IPS DF 6.9 (cell line): ENCODE measurements around the gene PRDM7.

ENCODE experiments used
- DNase-seq: peaks from one replicate; pipeline ENCODE4 v3.0.0-alpha.2; 2013; ENCODE audit warnings: low read depth, low spot score
- H3K27ac ChIP-seq: one replicate; pipeline ENCODE4 v1.5.1; 2013; ENCODE audit warnings: low read length, control low read depth
- H3K27me3 ChIP-seq: 2 replicates; pipeline ENCODE4 v1.6.1; 2013; ENCODE audit warnings: mild to moderate bottlenecking, low read length; ENCODE audit not compliant: control insufficient read depth, insufficient read depth
- H3K36me3 ChIP-seq: 2 replicates; pipeline ENCODE4 v1.6.1; 2013; ENCODE audit warnings: low read length; ENCODE audit not compliant: control insufficient read depth, insufficient read depth
- H3K4me1 ChIP-seq: 2 replicates; pipeline ENCODE4 v1.6.1; 2013; ENCODE audit warnings: low read length; ENCODE audit not compliant: control insufficient read depth, insufficient read depth
- H3K4me3 ChIP-seq: 2 replicates; pipeline ENCODE4 v1.5.1; 2013; ENCODE audit warnings: mild to moderate bottlenecking, low read length
- H3K9me3 ChIP-seq: 2 replicates; pipeline ENCODE4 v1.6.1; 2013; ENCODE audit warnings: low read length, inconsistent platforms; ENCODE audit not compliant: control insufficient read depth, insufficient read depth
- WGBS: extraction: QIAGEN DNeasy Blood & Tissue Kit; methylation state at CpG from one replicate; pipeline ENCODE4 v1.1.7; 2013; ENCODE audit warnings: mixed read lengths, missing lambda C conversion rate; ENCODE audit not compliant: insufficient read length, insufficient coverage; 5-methylcytosine and 5-hydroxymethylcytosine counted together

The PRDM7 gene

DNA sequence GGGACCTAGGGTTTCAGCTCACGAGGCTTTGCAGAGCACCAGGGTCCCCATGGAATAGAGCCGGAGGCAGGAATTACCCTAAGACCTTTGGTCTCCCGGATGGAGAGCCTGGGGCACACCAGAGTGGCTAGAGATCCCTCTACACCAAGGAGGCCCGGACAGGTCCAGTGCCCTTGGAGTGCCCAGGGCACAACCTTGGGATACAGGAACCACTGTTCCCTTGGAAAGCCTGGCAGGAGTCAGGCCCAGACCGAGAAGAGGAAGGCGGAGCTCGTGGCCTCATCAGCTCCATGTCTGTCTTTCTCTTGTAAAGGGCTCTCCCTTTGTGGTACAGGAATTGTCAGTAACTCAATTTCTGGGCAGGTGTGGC is 54.1 kb downstream of the PRDM7 start:
- H3K36me3 ChIP-seq = no peaks in the 10 kb centered on the region
- H3K4me1 ChIP-seq = peaks cover 4% of the 10 kb centered on the region; the same call in 1 of the 2 replicates
- no peaks in the 10 kb centered on the region for H3K9me3 ChIP-seq
- DNase-seq = no peak
- no peaks in the 10 kb centered on the region for H3K27me3 ChIP-seq
- no CpG with 5 or more reads among the region's 7 CpGs for WGBS
- H3K27ac ChIP-seq = no peak overlapping the region
- peak overlapping the region; percentile 33; the same call in 1 of the 2 replicates for H3K4me3 ChIP-seq

DNA sequence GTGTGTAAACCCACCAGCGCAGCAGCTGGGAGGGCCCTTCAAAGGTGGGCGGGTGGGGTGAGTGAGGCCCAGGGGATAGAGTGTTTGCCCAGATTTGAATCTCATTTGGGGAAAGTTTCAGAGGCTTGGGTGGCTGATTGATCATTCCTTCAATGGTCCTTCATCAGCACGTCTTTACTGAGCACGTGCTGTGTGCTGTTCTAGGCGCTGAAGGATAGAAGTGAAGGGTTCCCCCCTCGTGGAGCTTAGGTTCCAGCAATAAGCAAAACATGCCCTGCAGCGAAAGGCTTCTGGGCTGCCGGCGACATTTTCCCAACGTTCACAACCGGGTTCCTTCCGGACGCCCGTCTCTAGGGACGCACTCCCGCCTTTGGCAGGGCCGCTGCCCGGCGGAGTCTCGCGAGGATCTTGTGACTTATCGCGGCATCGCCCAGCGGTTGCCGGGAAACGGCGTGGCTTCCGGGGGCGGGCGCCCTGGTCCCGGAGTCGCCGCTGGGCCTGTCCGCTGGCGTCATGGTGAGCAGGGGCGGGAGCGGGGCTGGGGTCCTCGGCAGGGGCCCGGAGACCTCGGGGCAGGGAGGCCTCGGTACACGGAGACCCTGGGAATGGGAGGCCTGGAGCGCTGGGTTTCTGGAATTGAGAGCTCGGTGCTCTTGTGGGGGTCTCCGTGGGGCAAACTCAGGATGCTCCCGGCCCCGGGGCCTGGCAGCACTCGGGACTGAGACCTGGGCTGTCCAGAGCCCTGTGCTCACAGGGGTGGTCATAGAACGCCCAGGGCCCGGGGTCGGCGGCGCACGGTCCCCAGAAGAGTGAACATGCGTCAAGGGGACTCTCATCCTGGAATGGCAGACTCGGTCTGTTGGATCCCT is 54.7 kb downstream of the PRDM7 start:
- Histone ChIP-seq H3K9me3 (no peaks in the 10 kb centered on the region), H3K27me3 (no peaks in the 10 kb centered on the region), H3K27ac (no peak overlapping the region), H3K4me3 (peak overlapping the region; percentile 33; the same call in 1 of the 2 replicates), H3K36me3 (no peaks in the 10 kb centered on the region), H3K4me1 (peaks cover 7% of the 10 kb centered on the region; the same call in 1 of the 2 replicates)
- no peak for DNase-seq
- no CpG with 5 or more reads among the region's 57 CpGs for WGBS

DNA sequence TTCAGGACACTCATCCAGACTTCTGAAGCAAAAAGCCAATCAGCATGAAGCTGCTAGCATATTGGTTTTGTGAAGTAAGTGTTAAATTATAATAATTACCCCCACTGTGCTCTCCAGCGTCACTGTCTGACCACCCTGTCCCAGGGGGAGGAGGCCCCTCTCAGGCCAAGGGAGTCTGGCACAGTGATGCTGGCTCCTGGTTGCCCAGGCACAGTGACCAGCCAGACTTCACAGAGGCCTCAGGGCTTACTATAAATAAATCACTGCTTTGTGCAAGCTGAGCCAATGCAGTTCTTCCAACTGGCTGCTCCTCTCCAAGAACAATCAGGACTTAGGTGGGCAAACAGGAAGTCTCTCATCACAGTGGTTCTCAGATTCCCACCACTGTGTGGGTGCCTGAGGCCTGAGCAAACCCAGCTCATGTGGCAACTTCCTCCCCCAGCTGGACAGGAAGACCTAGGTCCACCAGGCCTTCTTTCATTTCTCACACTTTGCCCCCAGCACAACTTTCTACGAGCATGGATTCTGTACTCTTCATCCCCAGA is 56.2 kb downstream of the PRDM7 start:
- no peaks in the 10 kb centered on the region for H3K27me3 ChIP-seq
- no peak overlapping the region for H3K4me3 ChIP-seq
- H3K36me3 ChIP-seq = no peaks in the 10 kb centered on the region
- no CpG with 5 or more reads among the region's 2 CpGs for WGBS
- DNase-seq = no peak
- peaks cover 7% of the 10 kb centered on the region; the same call in 1 of the 2 replicates for H3K4me1 ChIP-seq
- no peak overlapping the region for H3K27ac ChIP-seq
- H3K9me3 ChIP-seq = no peaks in the 10 kb centered on the region

DNA sequence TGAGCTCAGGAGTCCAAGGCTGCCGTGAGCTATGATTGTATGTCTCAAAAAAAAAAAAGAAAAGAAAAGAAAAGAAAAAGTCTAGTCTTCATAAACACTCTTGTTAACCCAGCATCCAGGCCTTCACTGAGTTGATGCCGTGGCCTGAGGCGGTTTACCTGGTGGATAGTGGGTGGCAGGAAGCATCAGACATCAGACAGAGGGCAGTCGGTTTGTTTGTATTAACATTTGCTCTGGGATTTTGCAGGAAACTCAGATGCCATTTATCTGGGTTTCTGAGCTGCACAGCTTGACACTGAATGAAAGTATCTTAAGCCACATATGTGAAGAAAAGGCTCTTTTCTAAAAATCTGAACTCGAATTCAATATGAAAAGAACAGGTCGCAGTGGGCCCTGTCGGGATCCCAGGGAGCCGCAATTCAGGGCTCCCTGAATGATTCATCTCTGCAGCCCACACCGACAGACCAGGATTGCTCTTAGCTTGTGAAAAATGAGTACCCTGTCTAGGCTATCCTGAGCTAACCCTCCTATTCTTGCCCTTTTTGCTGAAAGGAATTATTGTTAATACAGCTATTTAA is 56.8 kb downstream of the PRDM7 start:
- Histone ChIP-seq H3K27ac (no peak overlapping the region), H3K36me3 (no peaks in the 10 kb centered on the region; the same call in 1 of the 2 replicates), H3K27me3 (no peaks in the 10 kb centered on the region), H3K9me3 (no peaks in the 10 kb centered on the region), H3K4me1 (peaks cover 6% of the 10 kb centered on the region; the same call in 1 of the 2 replicates), H3K4me3 (peak overlapping the region; percentile 68; the same call in 1 of the 2 replicates)
- no peak for DNase-seq
- no CpG with 5 or more reads among the region's 9 CpGs for WGBS

DNA sequence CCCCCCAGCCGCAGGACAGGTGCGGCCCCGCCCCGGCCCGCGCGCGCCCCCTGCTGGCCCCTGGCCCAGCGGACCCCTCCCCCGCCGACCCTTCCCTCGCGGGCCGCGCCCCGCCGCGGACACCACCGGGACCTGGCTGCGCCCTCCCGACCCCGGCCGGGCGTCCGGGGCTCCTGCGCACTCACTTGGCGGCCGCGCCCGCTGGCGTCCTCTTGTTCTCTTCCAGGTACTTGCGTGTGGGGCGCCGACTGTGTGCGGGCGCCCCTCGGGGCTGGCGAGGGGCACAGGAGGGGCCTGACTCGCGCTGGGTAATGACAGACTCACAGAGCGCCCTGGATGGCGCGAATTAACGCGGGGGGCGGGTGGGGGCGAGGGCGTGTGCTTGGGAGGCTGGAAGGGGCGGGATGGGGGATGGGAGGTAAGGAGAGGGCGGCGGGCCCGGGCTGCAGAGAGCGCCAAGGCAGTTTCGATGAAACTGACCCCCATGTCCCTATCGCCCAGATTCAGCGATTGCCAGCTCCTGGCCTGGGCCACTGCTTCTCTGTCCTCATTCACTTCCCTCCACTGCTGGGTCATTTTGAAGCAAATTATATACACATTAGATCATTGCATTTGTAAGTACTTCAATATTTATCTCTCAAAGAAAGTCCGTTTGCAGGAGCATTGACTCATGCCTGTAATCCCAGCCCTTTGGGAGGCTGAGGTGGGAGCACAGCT is 57.4 kb downstream of the PRDM7 start:
- peaks cover 6% of the 10 kb centered on the region; the same call in 1 of the 2 replicates for H3K4me1 ChIP-seq
- H3K4me3 ChIP-seq = peak overlapping the region; percentile 68; the same call in 1 of the 2 replicates
- no peak for DNase-seq
- no peaks in the 10 kb centered on the region for H3K27me3 ChIP-seq
- no CpG with 5 or more reads among the region's 57 CpGs for WGBS
- H3K27ac ChIP-seq = no peak overlapping the region
- H3K9me3 ChIP-seq = no peaks in the 10 kb centered on the region
- no peaks in the 10 kb centered on the region; the same call in 1 of the 2 replicates for H3K36me3 ChIP-seq

DNA sequence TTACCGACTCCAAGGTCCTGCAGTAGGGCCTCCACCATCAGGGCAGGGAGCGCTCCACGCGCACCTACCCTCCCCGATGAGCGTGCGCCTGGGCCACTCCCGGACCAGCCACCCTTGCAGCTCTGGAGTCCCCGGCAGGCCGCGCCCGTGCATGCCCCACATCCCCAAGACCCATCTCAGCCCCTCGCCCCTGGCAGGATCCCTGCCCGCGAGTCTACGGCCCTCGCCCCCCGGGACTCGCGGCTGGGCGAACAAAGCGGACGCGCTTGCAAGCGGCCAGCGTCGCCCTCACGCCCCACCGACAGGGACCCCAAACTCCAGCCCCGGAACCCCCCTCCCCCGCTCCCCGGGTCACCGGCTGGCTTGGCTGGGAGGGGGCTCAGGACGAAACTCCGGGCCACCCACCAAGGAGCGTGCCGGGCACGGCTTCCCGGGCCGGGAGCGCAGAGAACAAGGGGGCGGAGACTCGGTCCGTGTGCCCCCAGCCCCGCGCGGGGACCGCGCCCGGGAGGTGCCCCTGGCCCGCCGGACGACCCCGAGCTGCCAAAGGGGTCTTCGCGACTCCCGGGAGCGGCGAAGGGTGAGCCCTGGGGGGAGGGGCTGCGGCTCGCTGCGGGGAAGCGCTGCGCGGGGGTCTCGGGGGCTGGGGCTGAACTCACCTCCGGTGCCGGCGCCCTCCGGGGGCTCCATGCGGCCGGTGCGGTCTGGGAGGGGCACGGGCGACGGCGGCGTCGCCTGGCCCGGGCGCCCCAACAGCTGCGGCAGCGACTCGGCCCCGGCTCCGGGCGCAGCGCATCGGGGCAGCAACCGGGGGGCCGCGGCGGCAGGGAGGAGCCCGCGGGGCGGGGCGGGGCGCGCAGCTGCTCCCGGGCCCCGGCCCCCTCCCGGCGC is 58.2 kb downstream of the PRDM7 start, which contains the start of gene DBNDD1:
DBNDD1 (minus strand) TSS at position 805 of the 891 bp plus-strand sequence; CDS start at position 690, 115 bp downstream.
- Histone ChIP-seq H3K27ac (no peak within 1 kb of the TSS), H3K9me3 (no peaks in the 10 kb centered on the region), H3K4me1 (peaks cover 6% of the 10 kb centered on the region; the same call in 1 of the 2 replicates), H3K36me3 (peaks cover 3% of the 10 kb centered on the region; the same call in 1 of the 2 replicates), H3K27me3 (no peaks in the 10 kb centered on the region), H3K4me3 (peak within 1 kb of the TSS; percentile 68)
- no peak for DNase-seq
- no CpG with 5 or more reads among the region's 103 CpGs for WGBS

DNA sequence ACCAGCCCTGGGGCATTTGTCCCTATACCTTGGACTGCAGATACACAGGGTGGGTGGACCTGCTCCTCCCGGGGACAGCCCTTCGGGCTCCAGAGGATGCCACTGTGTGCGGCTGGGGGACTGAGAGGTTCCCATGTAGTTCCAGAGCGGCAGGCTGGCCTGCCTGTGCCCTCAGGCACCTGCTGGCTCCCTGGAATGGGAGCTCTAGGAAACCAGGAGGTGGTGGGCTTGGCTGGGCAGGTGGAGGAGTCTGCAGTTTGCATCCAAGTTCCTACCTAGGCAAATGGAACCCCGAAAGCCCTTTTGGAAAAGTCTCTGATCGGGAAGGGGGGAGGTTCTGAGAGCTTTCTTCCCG is 58.9 kb downstream of the PRDM7 start:
- WGBS = no CpG with 5 or more reads among the region's 7 CpGs
- no peak for DNase-seq
- peaks cover 3% of the 10 kb centered on the region; the same call in 1 of the 2 replicates for H3K36me3 ChIP-seq
- H3K27ac ChIP-seq = no peak overlapping the region
- H3K9me3 ChIP-seq = no peaks in the 10 kb centered on the region
- H3K4me1 ChIP-seq = peaks cover 6% of the 10 kb centered on the region; the same call in 1 of the 2 replicates
- H3K4me3 ChIP-seq = peak overlapping the region; percentile 68; the same call in 1 of the 2 replicates
- H3K27me3 ChIP-seq = no peaks in the 10 kb centered on the region

DNA sequence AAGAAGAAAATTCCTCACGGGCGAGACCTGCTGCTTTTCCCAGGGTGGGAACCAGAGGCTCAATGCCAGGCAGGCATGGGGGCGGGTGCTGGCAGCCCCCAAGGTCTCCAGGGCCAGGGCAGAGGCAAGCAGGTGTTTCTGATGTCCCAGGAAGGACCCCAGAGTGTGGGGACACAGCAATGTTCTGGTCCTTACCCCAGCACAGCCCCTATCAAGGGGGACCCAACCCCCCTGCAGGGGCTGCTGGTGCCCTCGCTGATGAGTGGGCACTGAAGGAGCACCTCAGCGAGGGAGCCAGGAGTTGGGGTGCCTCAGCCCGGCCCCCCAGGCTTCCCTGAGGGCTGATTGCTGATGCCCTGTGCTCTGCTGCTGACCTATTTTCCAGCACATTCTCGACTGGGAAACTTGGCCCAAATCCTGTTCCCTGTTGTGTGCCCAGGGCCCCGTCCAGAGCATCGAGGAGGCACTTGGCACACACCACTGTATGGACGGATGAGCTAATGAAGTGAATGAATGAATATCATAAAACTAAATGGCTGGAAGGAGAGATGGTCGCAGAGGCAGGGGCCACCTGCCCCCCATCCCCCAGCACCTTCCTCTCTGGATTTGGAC is 60.7 kb downstream of the PRDM7 start:
- Histone ChIP-seq H3K4me1 (peaks cover 6% of the 10 kb centered on the region; the same call in 1 of the 2 replicates), H3K9me3 (no peaks in the 10 kb centered on the region), H3K36me3 (peaks cover 6% of the 10 kb centered on the region), H3K4me3 (no peak overlapping the region), H3K27me3 (no peaks in the 10 kb centered on the region), H3K27ac (no peak overlapping the region)
- no CpG with 5 or more reads among the region's 11 CpGs for WGBS
- DNase-seq = no peak

DNA sequence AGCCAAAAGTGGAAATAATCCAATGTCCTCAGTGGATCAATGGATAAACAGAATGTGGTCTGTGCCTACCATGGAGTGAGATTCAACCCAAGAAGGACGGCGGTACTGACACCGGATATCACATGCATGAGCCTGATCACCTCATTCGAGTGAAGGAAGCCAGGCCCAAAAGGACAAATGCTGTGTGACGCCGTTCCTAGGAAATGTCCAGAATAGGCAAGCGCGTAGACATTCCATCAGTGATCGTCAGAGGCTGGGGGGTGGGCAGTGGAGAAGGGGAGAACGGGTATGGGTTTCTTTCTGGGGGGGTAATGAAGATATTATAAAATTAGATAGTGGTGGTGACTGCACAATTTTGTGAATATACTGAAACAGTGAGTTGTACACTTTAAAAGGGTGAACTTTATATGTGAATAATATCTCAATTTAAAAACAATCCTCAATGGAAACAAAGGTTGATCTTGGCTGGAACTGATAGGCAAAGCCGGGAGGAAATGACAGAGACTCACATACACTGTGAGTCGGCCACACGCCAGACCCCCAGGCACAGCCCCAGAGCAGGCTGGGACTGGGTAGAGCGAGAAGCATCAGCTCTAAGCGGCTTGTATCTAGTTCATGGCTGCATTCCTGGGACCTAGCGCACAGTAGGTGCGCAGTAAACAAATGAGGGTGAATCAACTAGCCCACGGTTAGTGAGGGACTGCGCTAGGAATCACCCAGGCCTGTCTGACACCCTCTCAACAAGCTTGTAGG is 61.4 kb downstream of the PRDM7 start:
- Histone ChIP-seq H3K36me3 (peaks cover 6% of the 10 kb centered on the region), H3K4me1 (peaks cover 4% of the 10 kb centered on the region; the same call in 1 of the 2 replicates), H3K4me3 (no peak overlapping the region), H3K9me3 (no peaks in the 10 kb centered on the region), H3K27ac (no peak overlapping the region), H3K27me3 (no peaks in the 10 kb centered on the region)
- WGBS = no CpG with 5 or more reads among the region's 19 CpGs
- DNase-seq = no peak
